Measurements from ENCODE around the gene DMRTA2.

The DMRTA2 gene

GRCh38 chr1:50422946-50423669, at the start of gene DMRTA2:
Gene DMRTA2, minus strand, starts transcription at chr1:50423443. Its CDS starts 1,907 bp downstream, at chr1:50421536.
- DNase-seq, result peak; percentile 34

GRCh38 chr1:50471967-50472366, 48.7 kb upstream of the DMRTA2 start:
- DNase-seq, result no peak

- DNase-seq, result no peak
Observed at GRCh38 chr1:50462964-50463363, 39.7 kb upstream of the DMRTA2 start.

DNA sequence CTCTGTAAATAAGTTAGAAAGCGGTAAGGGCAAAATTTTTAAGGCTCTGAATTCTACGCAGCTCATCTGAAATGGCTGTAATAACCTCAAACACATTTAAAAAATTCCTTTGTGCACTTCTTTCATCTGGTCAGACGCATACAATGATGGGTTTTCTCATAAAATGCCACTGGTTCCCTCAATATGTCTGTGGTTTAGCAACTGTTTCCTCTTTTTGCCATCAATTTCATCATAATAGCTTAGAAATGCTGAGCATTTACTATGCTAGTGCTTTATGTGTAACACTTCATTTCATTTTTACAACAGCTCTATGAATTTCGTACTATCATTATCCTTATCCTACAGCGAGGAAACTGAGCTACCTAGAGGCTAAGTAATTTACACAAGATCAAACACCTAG, 35.3 kb upstream of the DMRTA2 start:
- no peak for DNase-seq

GRCh38 chr1:50454911-50455310, 31.7 kb upstream of the DMRTA2 start:
- no peak for DNase-seq

DNA sequence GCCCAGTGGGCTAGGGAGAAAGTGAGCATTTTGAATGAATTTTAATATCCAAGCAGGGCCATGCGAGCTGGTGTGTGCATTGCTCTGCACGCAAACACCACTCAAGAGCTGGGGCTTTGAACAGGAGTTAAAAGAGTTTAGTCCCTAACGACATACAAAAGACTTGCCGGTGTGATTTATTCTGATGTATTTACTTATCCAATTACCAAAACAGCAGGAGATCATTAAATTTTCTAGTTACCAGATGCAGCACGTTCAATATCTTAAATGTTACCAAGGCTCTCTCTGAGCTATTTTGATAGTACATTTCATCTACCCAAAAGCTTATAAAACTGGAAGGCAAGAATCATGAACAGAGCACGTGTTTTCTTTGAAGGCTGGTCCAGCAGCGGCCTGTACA, 30.0 kb upstream of the DMRTA2 start:
- no peak for DNase-seq

- DNase-seq, result no peak
Observed at GRCh38 chr1:50452700-50453099, 29.5 kb upstream of the DMRTA2 start.

DNA sequence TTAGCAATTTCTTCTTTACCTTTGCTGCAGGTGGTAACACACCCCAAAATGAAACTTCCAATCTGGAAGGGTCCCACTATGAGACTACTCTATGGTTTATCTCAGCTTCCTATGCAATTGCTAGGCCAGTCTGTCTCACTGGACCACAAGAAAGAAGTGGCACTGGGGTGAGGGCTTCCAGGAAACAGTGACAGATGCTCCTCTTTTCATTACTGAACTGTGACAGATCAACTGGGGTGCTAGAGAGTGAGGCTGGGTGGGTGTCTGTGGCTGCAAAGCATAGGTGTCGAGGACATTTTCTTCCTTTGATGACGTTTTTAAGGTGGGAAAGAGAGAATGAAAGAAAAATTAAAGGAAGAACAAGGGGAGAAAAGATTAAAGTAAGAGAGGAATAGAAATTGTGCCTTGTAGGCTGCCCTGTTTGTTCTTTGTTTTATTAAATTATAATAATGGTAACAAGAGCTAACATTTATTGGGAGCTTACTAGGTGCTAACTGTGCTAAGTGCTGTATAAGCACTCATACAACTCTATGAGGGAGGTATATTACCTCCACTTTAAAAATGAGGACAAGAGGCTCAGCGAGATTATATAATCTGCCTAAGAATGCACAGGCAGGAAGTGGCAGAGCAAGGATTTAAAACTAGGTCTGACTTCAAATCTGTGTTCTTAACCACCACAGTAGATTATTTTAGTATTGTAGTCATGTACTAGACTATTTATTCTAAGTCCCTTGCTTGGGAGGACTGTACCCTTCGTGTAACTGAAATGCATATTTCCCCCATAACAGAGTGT, 27.8 kb upstream of the DMRTA2 start:
- DNase-seq, result no peak

- DNase-seq, result no peak
Observed at GRCh38 chr1:50447961-50448360, 24.7 kb upstream of the DMRTA2 start.

- DNase-seq, result no peak
Observed at GRCh38 chr1:50441183-50441582, 17.9 kb upstream of the DMRTA2 start.

DNA sequence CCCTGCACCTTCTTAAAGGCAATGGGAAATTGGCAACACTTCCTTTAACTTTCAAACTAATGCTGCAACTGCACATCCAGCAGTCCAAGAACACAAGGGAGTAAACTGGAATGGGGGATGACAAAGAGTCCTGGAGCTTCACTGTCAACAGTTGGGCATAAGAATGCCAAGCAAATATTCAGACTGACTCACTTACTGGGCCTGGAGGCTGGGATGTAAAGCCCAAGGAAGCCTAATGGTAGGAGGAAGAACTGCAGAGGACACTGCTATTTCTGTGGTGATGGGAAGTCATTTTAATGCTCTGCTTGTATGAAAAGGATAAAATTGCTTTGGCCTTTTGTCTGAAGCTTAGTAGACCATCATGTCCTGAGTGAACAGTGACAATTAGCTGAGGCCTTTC, 15.7 kb upstream of the DMRTA2 start:
- no peak for DNase-seq

DNA sequence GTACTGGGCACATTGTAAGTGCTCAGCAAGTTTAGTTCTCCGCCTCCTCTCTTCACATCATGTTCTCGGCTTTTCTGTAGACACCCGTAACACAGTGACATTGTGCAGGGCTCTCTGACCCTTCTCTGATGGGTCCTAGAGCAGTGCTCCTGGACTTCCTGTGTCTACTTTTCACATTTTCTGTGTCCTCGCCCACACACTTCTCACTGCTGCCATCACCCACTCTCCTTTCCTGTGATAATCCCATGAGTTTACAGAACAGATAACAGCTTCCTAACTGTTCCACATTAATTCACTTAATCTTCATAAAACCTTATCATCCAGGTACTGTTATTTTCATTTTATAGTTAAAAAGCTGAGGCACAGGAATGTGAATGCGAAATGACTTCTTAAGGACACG, 13.2 kb upstream of the DMRTA2 start:
- no peak for DNase-seq

DNA sequence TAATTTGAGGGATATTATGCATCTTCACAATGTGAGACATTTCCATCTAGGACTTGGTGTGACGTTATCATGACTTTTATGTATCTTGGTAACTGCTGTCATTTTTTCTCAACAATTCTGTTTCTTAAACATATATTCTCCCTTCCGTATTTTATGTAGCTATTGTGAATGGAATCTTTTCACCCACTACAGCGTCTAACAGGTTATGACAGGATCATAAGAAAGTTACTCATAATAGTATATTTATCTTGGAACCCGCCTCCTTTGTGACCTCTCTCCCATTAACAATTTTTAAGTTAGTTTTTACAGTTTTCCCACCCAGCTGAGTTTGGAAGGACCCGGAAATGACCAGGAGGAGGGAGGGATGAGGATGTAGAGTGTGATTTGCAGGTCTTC, 6.8 kb upstream of the DMRTA2 start:
- DNase-seq, result no peak

DNA sequence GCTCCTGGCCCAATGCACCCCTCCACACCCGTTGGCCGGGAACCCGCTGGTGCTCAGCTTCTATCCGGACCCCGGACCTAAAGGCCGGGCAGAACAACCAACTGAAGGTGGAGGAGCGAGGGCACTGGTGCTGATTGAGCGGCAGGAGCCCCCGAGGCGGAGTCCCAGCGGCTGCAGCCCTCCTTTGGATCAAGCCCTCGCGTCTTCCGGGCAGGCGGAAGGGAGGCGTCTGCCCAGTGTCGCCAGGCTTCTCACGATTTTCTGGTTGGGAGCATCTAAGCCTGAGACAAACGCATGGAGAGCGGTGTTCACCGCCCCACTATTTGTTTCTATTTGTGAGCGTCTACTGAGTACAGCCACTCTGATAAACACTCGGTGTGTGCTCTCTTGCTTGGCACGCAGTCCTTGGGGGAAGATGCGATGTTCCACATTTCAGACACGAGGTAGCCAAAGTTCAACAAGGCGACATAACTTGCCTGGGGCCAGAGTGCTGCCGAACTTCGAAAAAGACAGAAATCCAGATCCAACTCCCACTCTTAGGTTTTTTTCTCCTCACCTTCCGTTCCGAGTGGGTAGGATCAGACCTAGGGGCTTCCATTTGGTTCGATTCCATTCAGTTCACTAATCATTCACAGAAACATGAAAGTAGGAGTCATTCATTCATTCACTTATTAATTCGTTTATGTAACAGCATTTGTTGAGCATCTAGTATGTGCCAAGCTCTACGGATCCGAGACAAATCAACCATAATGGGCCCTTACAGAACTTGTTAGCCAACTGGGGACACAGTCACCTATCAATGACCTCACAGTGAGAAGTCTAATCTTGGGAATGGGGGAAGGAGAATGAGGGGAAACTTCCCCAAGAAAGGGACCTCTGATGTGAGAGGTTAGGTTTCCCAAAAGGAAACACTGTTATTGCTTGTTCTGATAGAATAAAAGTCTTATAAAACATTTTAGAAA, 4.9 kb upstream of the DMRTA2 start:
- no peak for DNase-seq

- DNase-seq, result no peak
Observed at GRCh38 chr1:50427086-50427817, 4.0 kb upstream of the DMRTA2 start.

GRCh38 chr1:50426702-50427085, 3.5 kb upstream of the DMRTA2 start:
- no peak for DNase-seq

DNA sequence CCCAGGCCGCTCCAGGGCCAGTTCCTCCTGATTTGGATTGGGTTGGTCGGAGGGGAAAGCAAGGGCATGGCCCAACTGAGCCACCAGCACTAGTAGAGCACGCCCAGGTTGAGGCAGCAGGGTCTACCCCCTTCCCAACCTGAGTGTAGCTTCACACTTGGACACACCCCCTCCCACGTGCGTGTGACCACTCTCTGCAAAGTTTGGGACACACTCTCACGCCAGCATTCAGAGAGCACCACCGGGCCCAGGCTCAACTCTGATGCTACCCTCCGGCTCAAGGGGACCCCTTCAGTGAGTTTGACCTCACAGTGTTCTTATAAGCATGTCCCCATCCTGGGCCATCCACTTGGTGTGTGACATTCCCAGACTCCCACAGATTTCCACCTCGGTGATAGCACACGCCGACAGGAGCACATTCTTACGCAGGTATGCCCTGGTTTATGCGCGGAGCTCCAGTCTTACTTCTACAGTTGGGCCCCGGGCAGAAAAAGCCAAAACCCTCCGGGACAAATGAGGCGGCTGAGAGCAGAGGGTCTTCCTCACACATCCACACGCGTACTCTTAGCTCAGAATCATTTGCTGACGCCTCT, 3.0 kb upstream of the DMRTA2 start:
- no peak for DNase-seq

GRCh38 chr1:50425376-50426107, 2.3 kb upstream of the DMRTA2 start:
- no peak for DNase-seq

GRCh38 chr1:50424884-50425375, 1.7 kb upstream of the DMRTA2 start:
- no peak for DNase-seq

DNA sequence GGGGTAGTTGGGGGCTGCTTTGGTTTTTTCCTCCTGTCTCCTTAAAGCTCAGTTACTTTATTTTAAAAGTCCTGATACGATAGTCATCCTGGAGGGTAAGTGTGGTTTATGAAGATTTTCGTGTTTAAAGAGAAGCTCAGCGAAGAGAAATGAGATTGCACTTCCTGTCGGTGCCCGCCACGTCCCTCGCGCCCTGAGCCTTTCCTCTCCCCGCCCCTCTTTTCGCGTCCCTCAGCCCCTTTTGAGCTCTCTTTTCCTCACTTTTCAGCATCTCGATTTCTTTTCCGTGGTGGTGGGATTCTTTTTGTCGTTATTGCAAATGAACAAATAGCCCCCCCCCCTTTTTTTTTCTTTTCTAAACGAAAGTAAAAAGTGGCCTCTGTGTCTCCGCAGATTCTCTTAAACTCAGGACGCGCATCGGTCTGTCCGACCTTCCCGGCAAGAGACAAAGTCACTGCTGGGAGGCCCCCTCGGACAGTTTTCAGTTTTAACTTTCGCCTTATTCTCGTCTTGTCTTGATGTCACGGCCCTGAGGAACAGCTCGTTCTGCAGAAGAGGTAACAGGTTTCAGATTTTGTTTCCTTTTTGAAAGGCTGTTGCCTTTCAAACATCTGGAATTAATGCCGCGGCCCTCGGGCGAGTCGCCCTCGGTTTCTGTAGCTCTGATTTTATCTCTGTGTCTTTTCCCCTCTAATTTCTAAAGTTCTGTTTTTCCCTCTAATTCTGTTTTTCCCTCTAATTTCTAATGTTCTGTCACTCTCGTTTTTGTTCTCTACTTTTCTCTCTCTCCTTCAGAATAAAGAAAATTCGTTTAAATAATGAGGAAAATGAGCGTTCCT, 1.0 kb upstream of the DMRTA2 start:
- no peak for DNase-seq

DNA sequence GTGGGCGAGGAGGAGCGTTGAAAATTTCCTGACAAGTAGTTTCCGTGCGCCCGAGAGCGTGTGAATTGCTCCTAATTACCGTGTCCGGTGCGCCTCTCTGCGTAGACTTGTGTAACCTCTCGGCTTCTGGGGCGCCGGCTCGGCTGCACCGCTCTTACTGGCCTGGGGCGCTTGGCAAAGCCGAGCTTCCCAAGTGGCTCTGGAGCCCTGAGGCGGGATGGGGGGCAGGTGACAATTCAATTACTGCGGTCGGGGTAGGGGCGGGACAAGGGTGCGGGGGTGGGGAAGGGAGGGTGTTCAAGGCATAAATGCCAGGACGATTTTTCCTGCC, 392 bp upstream of the DMRTA2 start:
- no peak for DNase-seq
